HL-60 (cell line): ENCODE data around the gene BTBD9.

Experiments
- CTCF ChIP-seq: IDR thresholded peaks from one replicate; pipeline ENCODE4 v1.5.1; 2011; ENCODE audit warnings: low read length, control low read depth, inconsistent platforms; ENCODE audit not compliant: insufficient read depth
- GABPA ChIP-seq: IDR thresholded peaks from 2 replicates; pipeline ENCODE4 v1.6.1; 2012; ENCODE audit warnings: low read depth
- POLR2AphosphoS5 ChIP-seq: IDR thresholded peaks from 2 replicates; pipeline ENCODE4 v1.6.1; 2012; ENCODE audit warnings: low read depth
- REST ChIP-seq: IDR thresholded peaks from 2 replicates; pipeline ENCODE4 v1.6.1; 2012; ENCODE audit warnings: low read depth; ENCODE audit not compliant: insufficient replicate concordance
- SPI1 ChIP-seq: IDR thresholded peaks from 2 replicates; pipeline ENCODE4 v1.6.1; 2012; ENCODE audit warnings: low read depth, mild to moderate bottlenecking, borderline replicate concordance

- TF ChIP-seq CTCF (no peak), POLR2AphosphoS5 (no peak), REST (no peak), SPI1 (no peak), GABPA (no peak)
Measured at GRCh38 chr6:38339914-38340313, 299.8 kb downstream of the BTBD9 start.
